ENCODE data around the gene STK40.

The STK40 gene

GRCh38 chr1:36380782-36381181, 4.9 kb downstream of the STK40 start:
- no peak for DNase-seq (ENCODE audit: low read depth)
- TF ChIP-seq CTCF (IDR thresholded peaks at IDR 0.05; ENCODE audit: insufficient read depth, low read depth, low read length, missing control alignments) = no peak
- no peak overlapping the region for H3K4me3 ChIP-seq (ENCODE audit: low read depth, low read length)

DNA sequence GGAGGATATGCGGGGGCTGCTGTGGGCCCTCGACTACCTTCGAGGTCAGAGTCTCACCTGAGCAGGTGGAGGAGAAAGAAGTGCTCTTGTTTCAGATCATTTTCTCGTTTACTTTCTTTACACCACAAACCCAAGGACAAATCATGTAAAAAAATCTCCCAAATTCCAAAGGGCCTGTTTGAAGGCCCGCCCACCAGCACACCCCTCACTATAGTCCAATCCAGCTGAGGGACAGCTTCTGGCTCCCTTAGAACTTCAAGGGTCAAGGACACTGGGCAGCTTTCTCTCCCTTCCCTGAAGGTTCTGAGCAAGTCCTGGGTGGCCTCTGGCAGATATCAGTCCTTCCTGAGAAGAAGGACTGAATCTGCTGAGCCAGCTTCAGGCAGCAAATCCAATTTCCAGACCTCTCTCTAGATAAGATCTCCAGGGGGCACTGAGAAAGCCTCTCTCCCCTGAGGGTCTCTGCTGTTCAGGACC, 5.5 kb downstream of the STK40 start:
- H3K4me3 ChIP-seq (ENCODE audit: low read depth, low read length) = no peak overlapping the region
- no peak for DNase-seq (ENCODE audit: low read depth)
- no peak for TF ChIP-seq CTCF (IDR thresholded peaks at IDR 0.05; ENCODE audit: insufficient read depth, low read depth, low read length, missing control alignments)

DNA sequence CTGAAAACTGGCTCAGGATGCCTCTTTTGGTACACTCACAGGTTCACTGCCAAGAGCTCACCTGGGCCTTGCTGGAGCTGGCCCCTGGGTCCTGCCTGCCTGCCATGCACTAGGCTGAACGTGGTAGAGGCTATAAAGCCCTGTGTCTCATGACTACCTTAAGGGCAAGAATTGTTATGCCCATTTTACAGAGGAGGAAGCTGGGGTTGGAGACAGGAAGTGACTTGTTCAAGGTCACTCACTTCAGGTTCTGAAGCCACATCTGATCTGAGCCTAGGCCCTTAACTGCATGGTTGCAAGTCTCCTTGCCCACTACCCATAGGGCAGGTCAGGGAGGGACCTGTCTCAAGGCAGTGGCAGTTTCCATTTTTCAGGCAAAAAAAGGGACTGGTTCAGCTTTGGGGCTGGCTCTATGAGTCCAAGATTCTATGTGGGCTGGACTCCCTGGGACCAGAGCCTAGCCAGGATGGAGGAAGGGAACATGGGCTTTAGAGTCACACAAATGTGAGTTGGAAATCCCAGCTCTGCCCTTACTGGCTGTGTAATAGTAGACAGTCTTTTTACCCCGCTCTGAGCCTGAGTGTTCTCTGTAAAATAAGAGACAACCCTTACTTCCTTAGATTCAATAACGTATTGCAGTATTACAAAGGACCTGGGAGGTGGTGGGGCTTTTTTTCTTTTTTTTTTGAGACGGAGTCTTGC, 7.8 kb downstream of the STK40 start:
- peak; percentile 52 for DNase-seq (ENCODE audit: low read depth)
- no peak overlapping the region for H3K4me3 ChIP-seq (ENCODE audit: low read depth, low read length)
- TF ChIP-seq CTCF (IDR thresholded peaks at IDR 0.05; ENCODE audit: insufficient read depth, low read depth, low read length, missing control alignments) = no peak

- H3K4me3 ChIP-seq (ENCODE audit: low read depth, low read length) = no peak overlapping the region
- TF ChIP-seq CTCF (IDR thresholded peaks at IDR 0.05; ENCODE audit: insufficient read depth, low read depth, low read length, missing control alignments) = no peak
- no peak for DNase-seq (ENCODE audit: low read depth)
Observed at GRCh38 chr1:36372617-36373016, 13.1 kb downstream of the STK40 start.

- H3K4me3 ChIP-seq (ENCODE audit: low read depth, low read length) = no peak overlapping the region
- TF ChIP-seq CTCF (IDR thresholded peaks at IDR 0.05; ENCODE audit: insufficient read depth, low read depth, low read length, missing control alignments) = peak; percentile 91
- DNase-seq (ENCODE audit: low read depth) = peak; percentile 79
Observed at GRCh38 chr1:36369061-36369861, 16.5 kb downstream of the STK40 start.

- H3K4me3 ChIP-seq (ENCODE audit: low read depth, low read length) = no peak overlapping the region
- no peak for TF ChIP-seq CTCF (IDR thresholded peaks at IDR 0.05; ENCODE audit: insufficient read depth, low read depth, low read length, missing control alignments)
- no peak for DNase-seq (ENCODE audit: low read depth)
Observed at GRCh38 chr1:36367798-36368197, 17.9 kb downstream of the STK40 start.
